ENCODE results near the gene HK1.

GRCh38 chr10:69417542-69417941, 139.2 kb downstream of the HK1 start:
- TF ChIP-seq EZH2phosphoT487 (IDR thresholded peaks at IDR 0.05; ENCODE audit: low read depth, severe bottlenecking, unreplicated experiment): no peak
- no peak for TF ChIP-seq CTCF (IDR thresholded peaks at IDR 0.05; ENCODE audit: poor library complexity)

Data from hepatocyte (in vitro differentiated cells).